PC-9 (cell line): ENCODE data around the gene VWA3B. TPM values are rescaled to one million over a fixed set of nuclear protein-coding genes. Genes with fewer than 3 reads are reported as not detected.
"Not testable (repeated sequence)": the region's sequence is repeated elsewhere in the genome, so short reads cannot be mapped to it uniquely, and the experiment has no call there.

Experiments
- BruUV-seq: library from RNA; stranded (reverse); fragments of 400-500 nt; replicated peaks from 2 replicates; lab custom pipeline; 2021; lab: Mats Ljungman, UMichigan
- CTCF ChIA-PET: fragments of 300-600 bp; sonication (Branson Sonifier 250); formaldehyde crosslinking; loops from one replicate; lab custom pipeline; 2022; ENCODE audit warnings: antibody characterized with exemption; lab: Charles Lee
- POLR2A ChIA-PET: fragments of 300-600 bp; sonication (Branson Sonifier 250); formaldehyde crosslinking; loops from one replicate; lab custom pipeline; 2022; ENCODE audit warnings: antibody characterized with exemption; ENCODE audit not compliant: unreplicated experiment; lab: Charles Lee
- DNase-seq, 2 experiments: peaks; one replicate each; pipeline versions ENCODE4 v3.0.0 to v3.0.0-alpha.2; 2015 to 2022; ENCODE audit warnings: mixed read lengths in 1 of 2
- H2AFZ ChIP-seq: fragments of 200-600 bp; sonication (generic); 2 replicates; pipeline ENCODE4 v1.8.1; 2017; ENCODE audit warnings: antibody characterized with exemption
- H3F3A ChIP-seq: fragments of 200-600 bp; sonication (generic); 2 replicates; pipeline ENCODE4 v1.8.1; 2017; ENCODE audit warnings: antibody characterized with exemption, mild to moderate bottlenecking, low read depth; ENCODE audit not compliant: insufficient read depth
- H3K27ac ChIP-seq: fragments of 200-600 bp; sonication (generic); 2 replicates; pipeline ENCODE4 v1.6.1; 2016; ENCODE audit warnings: mixed run types
- H3K27me3 ChIP-seq: fragments of 200-600 bp; sonication (generic); 2 replicates; pipeline ENCODE4 v1.6.1; 2016; ENCODE audit warnings: low read depth, mixed run types; ENCODE audit not compliant: insufficient read depth
- H3K36me3 ChIP-seq: fragments of 200-600 bp; sonication (generic); 2 replicates; pipeline ENCODE4 v1.6.1; 2016; ENCODE audit warnings: low read depth, mixed run types
- H3K4me1 ChIP-seq: fragments of 200-600 bp; sonication (generic); replicated peaks from 2 replicates; pipeline ENCODE4 v1.6.1; 2016; ENCODE audit warnings: mixed run types; ENCODE audit not compliant: insufficient read depth
- H3K4me2 ChIP-seq: fragments of 200-600 bp; sonication (generic); 2 replicates; pipeline ENCODE4 v1.6.1; 2017; ENCODE audit warnings: mixed run types
- H3K4me3 ChIP-seq: fragments of 200-600 bp; sonication (generic); 2 replicates; pipeline ENCODE4 v1.6.1; 2016; ENCODE audit warnings: mixed run types
- H3K79me2 ChIP-seq: fragments of 200-600 bp; sonication (generic); 2 replicates; pipeline ENCODE4 v1.6.1; 2017; ENCODE audit warnings: low read depth, mixed run types
- H3K9me2 ChIP-seq: fragments of 200-600 bp; sonication (generic); 2 replicates; pipeline ENCODE4 v1.8.1; 2017; ENCODE audit warnings: mild to moderate bottlenecking; ENCODE audit not compliant: insufficient read depth
- H3K9me3 ChIP-seq: fragments of 200-600 bp; sonication (generic); 2 replicates; pipeline ENCODE4 v1.8.1; 2016; ENCODE audit warnings: low read depth; ENCODE audit not compliant: insufficient read depth
- H4K20me1 ChIP-seq: fragments of 200-600 bp; sonication (generic); 2 replicates; pipeline ENCODE4 v1.8.1; 2017; ENCODE audit not compliant: insufficient read depth
- CTCF ChIP-seq: fragments of 200-600 bp; sonication (generic); conservative IDR thresholded peaks from 2 replicates; pipeline ENCODE4 v1.6.1; 2017; ENCODE audit warnings: mixed run types, antibody characterized with exemption, mild to moderate bottlenecking, moderate library complexity
- EZH2 ChIP-seq: fragments of 200-600 bp; sonication (generic); IDR thresholded peaks from 2 replicates; pipeline ENCODE4 v1.8.0; 2017; ENCODE audit warnings: antibody characterized with exemption, low read depth
- intact Hi-C: fragments of 100-400 bp; cut with micrococcal nuclease; formaldehyde crosslinking; loops from one replicate; pipeline ENCODE4 v1.10.0; 2022; ENCODE audit not compliant: unreplicated experiment
- total RNA-seq: library from RNA; stranded (reverse); gene quantifications from 2 replicates; pipeline ENCODE4 v1.2.3, GENCODE V29; 2021

VWA3B gene
- total RNA-seq, 1 experiment from 2014 or later = not detected

DNA sequence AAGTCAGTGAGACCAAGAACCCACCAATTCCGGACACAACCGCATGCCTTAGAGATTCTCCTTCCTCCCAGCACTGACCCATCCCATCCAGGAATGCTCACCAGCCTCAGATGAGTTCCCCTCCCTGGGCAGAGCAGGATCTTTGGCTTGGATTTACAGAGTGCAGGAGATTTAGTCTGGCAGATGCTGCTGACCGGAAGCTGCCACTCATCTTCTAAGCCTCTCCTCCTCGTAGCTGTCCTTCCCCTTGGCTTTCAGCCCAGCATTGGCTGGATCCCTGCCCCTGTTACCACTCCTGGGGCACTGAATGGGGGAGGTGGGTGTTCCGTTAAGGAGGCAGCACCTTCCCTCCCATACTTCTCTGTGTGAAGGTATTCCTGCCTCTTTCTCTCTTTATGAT is 53.2 kb downstream of the VWA3B start:
- ChIA-PET CTCF (no interaction called here), POLR2A (no interaction called here)
- no peak overlapping the region for H3K4me2 ChIP-seq
- H3K9me2 ChIP-seq = no peaks in the 10 kb centered on the region
- no peaks in the 10 kb centered on the region for H3K79me2 ChIP-seq
- no peaks in the 10 kb centered on the region for H3F3A ChIP-seq
- no peak overlapping the region for H2AFZ ChIP-seq
- H3K27me3 ChIP-seq = no peaks in the 10 kb centered on the region
- no peaks in the 10 kb centered on the region for H3K9me3 ChIP-seq
- H3K27ac ChIP-seq = no peak overlapping the region
- no peaks in the 10 kb centered on the region for H4K20me1 ChIP-seq
- no peaks in the 10 kb centered on the region for H3K4me1 ChIP-seq
- intact Hi-C loops = no loop called here
- DNase-seq = no peak
- H3K4me3 ChIP-seq = no peak overlapping the region
- no TSS peak for BruUV-seq
- TF ChIP-seq CTCF = no peak
- no peak for TF ChIP-seq EZH2
- H3K36me3 ChIP-seq = no peaks in the 10 kb centered on the region

- CTCF ChIA-PET = no interaction called here
- H3F3A ChIP-seq = no peaks in the 10 kb centered on the region
- H3K4me2 ChIP-seq = no peak overlapping the region
- no peak for TF ChIP-seq CTCF
- TF ChIP-seq EZH2 = no peak
- no peaks in the 10 kb centered on the region for H3K9me2 ChIP-seq
- H4K20me1 ChIP-seq = no peaks in the 10 kb centered on the region
- H3K27ac ChIP-seq = no peak overlapping the region
- no peak overlapping the region for H2AFZ ChIP-seq
- POLR2A ChIA-PET = no interaction called here
- H3K27me3 ChIP-seq = no peaks in the 10 kb centered on the region
- H3K4me3 ChIP-seq = no peak overlapping the region
- no peaks in the 10 kb centered on the region for H3K79me2 ChIP-seq
- H3K4me1 ChIP-seq = no peaks in the 10 kb centered on the region
- no TSS peak for BruUV-seq
- H3K9me3 ChIP-seq = no peaks in the 10 kb centered on the region
- intact Hi-C loops = no loop called here
- no peaks in the 10 kb centered on the region for H3K36me3 ChIP-seq
- no peak for DNase-seq
These were observed 55.3 kb downstream of the VWA3B start for GRCh38 chr2:98142106-98142791.

- Histone ChIP-seq H3K4me3 (no peak overlapping the region), H3F3A (no peaks in the 10 kb centered on the region), H3K9me3 (no peaks in the 10 kb centered on the region), H3K9me2 (no peaks in the 10 kb centered on the region), H3K4me2 (no peak overlapping the region), H3K4me1 (0 out of 2 replicates have a peak, but pooled peaks cover 11% of the 10 kb centered on the region), H3K27me3 (no peaks in the 10 kb centered on the region), H4K20me1 (no peaks in the 10 kb centered on the region), H3K27ac (no peak overlapping the region), H3K36me3 (no peaks in the 10 kb centered on the region), H2AFZ (no peak overlapping the region), H3K79me2 (no peaks in the 10 kb centered on the region)
- POLR2A ChIA-PET = no interaction called here
- intact Hi-C loops = no loop called here
- no TSS peak for BruUV-seq
- TF ChIP-seq CTCF = no peak
- no peak for TF ChIP-seq EZH2
- no peak for DNase-seq
- CTCF ChIA-PET = no interaction called here
These were observed 58.1 kb downstream of the VWA3B start for GRCh38 chr2:98145070-98145469.

GRCh38 chr2:98147900-98148299 is 60.9 kb downstream of the VWA3B start:
- CTCF ChIA-PET, H4K20me1 ChIP-seq, BruUV-seq, intact Hi-C loops, H3K27me3 ChIP-seq, H3K36me3 ChIP-seq, H3K27ac ChIP-seq, POLR2A ChIA-PET, H3K4me2 ChIP-seq, H3K9me3 ChIP-seq, DNase-seq, H2AFZ ChIP-seq, H3K79me2 ChIP-seq, H3F3A ChIP-seq, H3K4me3 ChIP-seq, H3K9me2 ChIP-seq: not testable (repeated sequence)
- H3K4me1 ChIP-seq = 0 out of 2 replicates have a peak, but pooled peaks cover 11% of the 10 kb centered on the region
